C4-2B (cell line): Measurements from ENCODE around the gene DCK.

Source experiments
- ZFX ChIP-seq: fragments of 450-650 bp; IDR thresholded peaks from 2 replicates; pipeline ENCODE4 v1.6.1; 2017
- TF ChIP-seq, protein P1 (sequence below): fragments of 450-650 bp; conservative IDR thresholded peaks from 2 replicates; pipeline ENCODE4 v1.5.1; 2017; ENCODE audit warnings: mild to moderate bottlenecking

DNA sequence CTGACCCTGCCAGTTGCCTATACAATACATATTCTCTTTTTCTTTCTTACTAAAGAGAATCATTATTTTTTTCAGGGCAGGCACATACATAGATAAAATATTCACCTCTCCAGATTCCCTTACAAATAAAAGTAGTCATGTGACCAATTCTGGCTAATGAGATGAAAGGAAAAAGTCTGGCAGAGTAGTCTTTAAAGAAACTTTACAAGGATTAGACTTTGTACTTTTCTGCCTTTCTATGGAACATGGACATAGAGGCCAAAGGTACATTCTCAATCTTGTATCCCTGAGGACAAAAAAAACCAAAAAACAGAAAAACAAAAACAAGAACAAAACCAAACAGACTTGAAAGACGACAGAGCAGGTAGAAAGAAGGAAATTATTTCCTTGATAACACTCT lies 75.6 kb downstream of the DCK start:
- TF ChIP-seq, protein P1, sequence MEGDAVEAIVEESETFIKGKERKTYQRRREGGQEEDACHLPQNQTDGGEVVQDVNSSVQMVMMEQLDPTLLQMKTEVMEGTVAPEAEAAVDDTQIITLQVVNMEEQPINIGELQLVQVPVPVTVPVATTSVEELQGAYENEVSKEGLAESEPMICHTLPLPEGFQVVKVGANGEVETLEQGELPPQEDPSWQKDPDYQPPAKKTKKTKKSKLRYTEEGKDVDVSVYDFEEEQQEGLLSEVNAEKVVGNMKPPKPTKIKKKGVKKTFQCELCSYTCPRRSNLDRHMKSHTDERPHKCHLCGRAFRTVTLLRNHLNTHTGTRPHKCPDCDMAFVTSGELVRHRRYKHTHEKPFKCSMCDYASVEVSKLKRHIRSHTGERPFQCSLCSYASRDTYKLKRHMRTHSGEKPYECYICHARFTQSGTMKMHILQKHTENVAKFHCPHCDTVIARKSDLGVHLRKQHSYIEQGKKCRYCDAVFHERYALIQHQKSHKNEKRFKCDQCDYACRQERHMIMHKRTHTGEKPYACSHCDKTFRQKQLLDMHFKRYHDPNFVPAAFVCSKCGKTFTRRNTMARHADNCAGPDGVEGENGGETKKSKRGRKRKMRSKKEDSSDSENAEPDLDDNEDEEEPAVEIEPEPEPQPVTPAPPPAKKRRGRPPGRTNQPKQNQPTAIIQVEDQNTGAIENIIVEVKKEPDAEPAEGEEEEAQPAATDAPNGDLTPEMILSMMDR, result no peak
- no peak for TF ChIP-seq ZFX
